ENCODE measurements around the gene MYH13. TPM values are rescaled to one million over a fixed set of nuclear protein-coding genes. Genes with fewer than 3 reads are reported as not detected.

Gene MYH13
- total RNA-seq, 2 experiments from 2014 or later, result not detected

DNA sequence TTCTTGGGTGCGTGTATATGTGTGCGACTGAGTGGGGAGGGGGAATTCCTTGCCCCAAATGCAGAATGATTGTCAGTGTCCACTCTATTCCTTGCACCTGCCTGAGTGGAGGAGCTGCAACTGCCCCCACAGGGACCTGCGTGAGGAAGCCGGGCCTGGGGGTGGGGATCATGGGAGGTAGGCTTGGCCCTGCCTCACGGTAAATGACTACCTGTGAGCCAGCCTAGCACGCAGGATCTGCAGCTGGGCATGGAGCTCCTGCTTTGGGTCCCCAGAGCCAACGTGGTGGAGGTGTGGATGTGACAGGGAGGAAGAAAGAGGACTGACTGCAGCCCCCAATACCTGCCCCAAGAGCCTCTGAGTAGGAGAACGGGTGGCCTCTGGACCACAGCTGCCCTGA is 97.4 kb downstream of the MYH13 start:
- Histone ChIP-seq H3K9me3 (ENCODE audit: control insufficient read depth in 1 of 2, insufficient read depth in 1 of 2, low read length in 2 of 2) (peaks cover 0 to 6% of the 10 kb centered on the region in 2 experiments), H3K4me3 (ENCODE audit: low read length) (no peak overlapping the region), H3K27ac (ENCODE audit: low read depth in 1 of 2, low read length in 2 of 2) (no peak overlapping the region), H3K4me1 (ENCODE audit: insufficient read depth, low read length) (no peaks in the 10 kb centered on the region), H3K36me3 (ENCODE audit: insufficient read depth, low read length) (no peaks in the 10 kb centered on the region), H3K27me3 (ENCODE audit: control insufficient read depth in 1 of 2, insufficient read depth in 2 of 2, low read length in 2 of 2) (peaks cover 0 to 4% of the 10 kb centered on the region in 2 experiments)
- Mint-ChIP-seq H3K36me3 (ENCODE audit: low read depth) (no peaks in the 10 kb centered on the region), H3K27ac (no peak overlapping the region), H3K4me3 (no peak overlapping the region), H3K9me3 (no peaks in the 10 kb centered on the region), H3K4me1 (ENCODE audit: low read depth) (no peaks in the 10 kb centered on the region), H3K27me3 (peaks cover 7% of the 10 kb centered on the region)
- intact Hi-C loops (cut with DNase I, micrococcal nuclease), result no loop called here
- TF ChIP-seq, protein P1, sequence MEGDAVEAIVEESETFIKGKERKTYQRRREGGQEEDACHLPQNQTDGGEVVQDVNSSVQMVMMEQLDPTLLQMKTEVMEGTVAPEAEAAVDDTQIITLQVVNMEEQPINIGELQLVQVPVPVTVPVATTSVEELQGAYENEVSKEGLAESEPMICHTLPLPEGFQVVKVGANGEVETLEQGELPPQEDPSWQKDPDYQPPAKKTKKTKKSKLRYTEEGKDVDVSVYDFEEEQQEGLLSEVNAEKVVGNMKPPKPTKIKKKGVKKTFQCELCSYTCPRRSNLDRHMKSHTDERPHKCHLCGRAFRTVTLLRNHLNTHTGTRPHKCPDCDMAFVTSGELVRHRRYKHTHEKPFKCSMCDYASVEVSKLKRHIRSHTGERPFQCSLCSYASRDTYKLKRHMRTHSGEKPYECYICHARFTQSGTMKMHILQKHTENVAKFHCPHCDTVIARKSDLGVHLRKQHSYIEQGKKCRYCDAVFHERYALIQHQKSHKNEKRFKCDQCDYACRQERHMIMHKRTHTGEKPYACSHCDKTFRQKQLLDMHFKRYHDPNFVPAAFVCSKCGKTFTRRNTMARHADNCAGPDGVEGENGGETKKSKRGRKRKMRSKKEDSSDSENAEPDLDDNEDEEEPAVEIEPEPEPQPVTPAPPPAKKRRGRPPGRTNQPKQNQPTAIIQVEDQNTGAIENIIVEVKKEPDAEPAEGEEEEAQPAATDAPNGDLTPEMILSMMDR (IDR thresholded peaks at IDR 0.05), result no peak
- DNase-seq, result no peak
- POLR2A ChIA-PET, result no interaction called here
- ATAC-seq (ENCODE audit: poor library complexity), result no peak
- CTCF ChIA-PET, result no interaction called here

DNA sequence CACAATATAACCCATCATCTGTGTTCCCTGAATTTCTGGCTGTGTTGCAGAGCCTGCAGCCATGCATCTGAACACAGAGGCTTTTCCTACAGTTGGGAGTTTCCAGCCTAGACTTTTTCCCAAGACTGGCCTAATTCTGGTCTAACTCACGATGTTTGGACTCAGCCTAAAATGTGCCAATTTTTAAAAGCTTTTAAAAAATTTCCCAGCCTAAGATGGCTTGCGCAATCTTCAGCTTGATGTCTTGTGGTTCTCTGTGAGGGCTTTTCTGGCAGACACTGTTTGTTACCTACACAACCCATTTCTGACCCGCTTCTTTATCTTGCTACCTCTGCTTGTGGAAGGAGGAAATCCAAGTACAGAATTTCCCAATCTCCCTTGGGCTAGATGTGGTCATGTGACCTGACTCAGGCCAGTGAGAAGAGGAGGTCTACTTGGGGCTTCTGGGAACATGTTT is 101.7 kb downstream of the MYH13 start:
- no peak overlapping the region for H3K27ac Mint-ChIP-seq
- ChIA-PET CTCF (no interaction called here), POLR2A (no interaction called here)
- Histone ChIP-seq H3K4me1 (ENCODE audit: insufficient read depth, low read length) (no peaks in the 10 kb centered on the region), H3K36me3 (ENCODE audit: insufficient read depth, low read length) (no peaks in the 10 kb centered on the region), H3K27ac (ENCODE audit: low read depth in 1 of 2, low read length in 2 of 2) (no peak overlapping the region), H3K9me3 (ENCODE audit: control insufficient read depth in 1 of 2, insufficient read depth in 1 of 2, low read length in 2 of 2) (peaks cover 0 to 6% of the 10 kb centered on the region in 2 experiments), H3K4me3 (ENCODE audit: low read length) (no peak overlapping the region), H3K27me3 (ENCODE audit: control insufficient read depth in 1 of 2, insufficient read depth in 2 of 2, low read length in 2 of 2) (peaks cover 0 to 4% of the 10 kb centered on the region in 2 experiments)
- ATAC-seq (ENCODE audit: poor library complexity) (no peak), DNase-seq (no peak)
- no peaks in the 10 kb centered on the region for H3K27me3 Mint-ChIP-seq
- intact Hi-C loops (cut with DNase I, micrococcal nuclease), result no loop called here
- TF ChIP-seq, protein P1 (IDR thresholded peaks at IDR 0.05), result no peak
- no peaks in the 10 kb centered on the region for H3K9me3 Mint-ChIP-seq
- H3K36me3 Mint-ChIP-seq (ENCODE audit: low read depth), result no peaks in the 10 kb centered on the region
- H3K4me1 Mint-ChIP-seq (ENCODE audit: low read depth), result no peaks in the 10 kb centered on the region
- H3K4me3 Mint-ChIP-seq, result no peak overlapping the region

DNA sequence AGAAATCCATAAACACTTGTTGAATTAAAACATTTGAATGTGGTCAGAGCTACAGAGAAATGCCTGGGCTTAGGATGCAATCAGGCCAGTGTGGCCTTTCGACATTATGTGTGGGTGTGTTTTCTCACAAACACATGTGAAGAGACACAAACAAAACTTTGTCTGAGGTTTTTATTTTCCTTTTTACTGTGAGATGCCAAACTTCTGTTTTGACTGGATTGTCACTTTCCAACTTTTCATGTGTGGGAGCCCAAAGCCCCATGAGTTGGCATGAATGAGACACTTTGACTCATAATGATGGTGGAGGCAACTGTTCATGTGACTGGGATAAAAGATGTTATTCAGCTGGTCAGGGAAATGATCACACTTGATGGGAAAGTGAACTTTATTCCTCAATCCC is 102.5 kb downstream of the MYH13 start:
- TF ChIP-seq, protein P1 (IDR thresholded peaks at IDR 0.05), result no peak
- intact Hi-C loops (cut with DNase I, micrococcal nuclease), result no loop called here
- H3K4me3 ChIP-seq (ENCODE audit: low read length), result no peak overlapping the region
- Mint-ChIP-seq H3K27me3 (no peaks in the 10 kb centered on the region), H3K27ac (no peak overlapping the region), H3K4me3 (no peak overlapping the region), H3K36me3 (ENCODE audit: low read depth) (no peaks in the 10 kb centered on the region), H3K4me1 (ENCODE audit: low read depth) (no peaks in the 10 kb centered on the region), H3K9me3 (no peaks in the 10 kb centered on the region)
- DNase-seq (no peak), ATAC-seq (ENCODE audit: poor library complexity) (no peak)
- H3K27ac ChIP-seq (ENCODE audit: low read depth in 1 of 2, low read length in 2 of 2), result no peak overlapping the region
- H3K9me3 ChIP-seq (ENCODE audit: control insufficient read depth in 1 of 2, insufficient read depth in 1 of 2, low read length in 2 of 2), result peaks cover 0 to under 1% of the 10 kb centered on the region in 2 experiments
- H3K4me1 ChIP-seq (ENCODE audit: insufficient read depth, low read length), result no peaks in the 10 kb centered on the region
- ChIA-PET POLR2A (no interaction called here), CTCF (no interaction called here)
- H3K36me3 ChIP-seq (ENCODE audit: insufficient read depth, low read length), result no peaks in the 10 kb centered on the region
- peaks cover 0 to 1% of the 10 kb centered on the region in 2 experiments for H3K27me3 ChIP-seq (ENCODE audit: control insufficient read depth in 1 of 2, insufficient read depth in 2 of 2, low read length in 2 of 2)

Data from CD4-positive, alpha-beta T cell (primary cell).